ENCODE measurements around the gene ZBTB7C. TPM values are rescaled to one million over a fixed set of nuclear protein-coding genes. Genes with fewer than 3 reads are reported as not detected.

ZBTB7C gene
- total RNA-seq, 6 donors from 2014 or later: 6.1 to 18.1 (median 12.2) TPM

DNA sequence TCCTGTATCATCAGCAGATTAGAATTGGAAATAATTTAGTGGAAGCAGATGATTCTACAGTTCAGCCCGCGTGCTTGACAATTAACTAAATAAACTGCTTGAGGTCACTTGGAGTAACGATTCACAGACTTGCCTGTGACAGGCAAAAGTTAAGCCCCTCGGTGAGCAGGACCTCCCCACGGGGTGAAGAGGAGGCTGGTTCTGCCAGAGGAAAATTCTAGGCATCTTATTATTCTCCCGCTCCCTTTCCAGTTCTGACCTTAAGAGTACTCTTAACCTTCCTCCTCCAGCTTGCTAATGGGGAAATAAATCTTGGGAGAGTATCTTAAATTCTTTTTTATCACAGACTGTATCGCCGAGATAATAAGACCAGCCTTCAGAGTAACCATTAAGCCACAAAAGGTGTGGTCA is 309.0 kb downstream of the ZBTB7C start:
- H3K4me3 ChIP-seq: no peak overlapping the region
- no peaks in the 10 kb centered on the region for H3K27me3 ChIP-seq
- no peak overlapping the region for H3K27ac ChIP-seq
- H3K36me3 ChIP-seq: no peaks in the 10 kb centered on the region
- ATAC-seq (ENCODE audit: low FRiP score in 2 of 2): no peak
- TF ChIP-seq CTCF (IDR thresholded peaks at IDR 0.05) (no peak), POLR2AphosphoS5 (IDR thresholded peaks at IDR 0.05) (no peak), POLR2A (IDR thresholded peaks at IDR 0.05) (no peak), EP300 (IDR thresholded peaks at IDR 0.05) (no peak)
- no peaks in the 10 kb centered on the region for H3K4me1 ChIP-seq
- no peak for DNase-seq
- H3K9me3 ChIP-seq: no peaks in the 10 kb centered on the region
- 68% methylated on average over 8 of the region's 8 CpGs for WGBS, 2 donors

DNA sequence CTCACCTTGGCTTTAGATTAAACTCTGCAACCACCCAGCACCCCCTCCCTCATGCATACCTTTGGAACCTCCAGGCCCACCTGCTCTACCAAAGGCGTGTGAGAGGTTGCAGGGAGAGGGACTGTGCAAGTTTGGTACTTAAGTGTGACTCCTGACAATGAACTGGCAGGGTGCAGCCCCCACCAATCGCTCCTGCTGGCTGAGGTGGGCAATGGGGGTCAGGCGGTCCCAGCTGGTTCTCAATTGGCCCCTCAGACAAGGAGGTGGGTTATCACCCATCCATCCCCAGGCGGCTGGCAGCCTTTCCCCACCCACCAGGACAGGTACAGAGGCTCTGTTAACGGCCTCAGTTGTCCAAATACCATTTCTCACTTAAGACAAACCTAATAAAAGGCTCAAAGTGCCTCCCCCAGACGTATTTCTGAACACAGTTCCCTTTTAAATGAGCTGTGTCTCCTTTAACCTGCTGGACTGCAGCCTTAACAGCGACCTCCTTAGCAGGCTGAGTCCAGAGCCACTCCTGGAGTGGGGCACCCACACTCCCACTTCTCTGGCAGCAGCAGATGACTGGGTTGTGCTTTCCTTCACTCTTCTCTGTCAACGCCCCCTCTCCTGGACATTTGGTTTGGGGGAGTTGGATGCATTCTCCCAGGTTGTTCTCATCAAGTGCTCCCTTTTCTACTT is 309.6 kb downstream of the ZBTB7C start:
- WGBS, 2 donors: 75 to 84% methylated on average over 8 of the region's 8 CpGs
- Histone ChIP-seq H3K27me3 (no peaks in the 10 kb centered on the region), H3K27ac (no peak overlapping the region), H3K4me3 (no peak overlapping the region), H3K4me1 (no peaks in the 10 kb centered on the region), H3K9me3 (no peaks in the 10 kb centered on the region), H3K36me3 (no peaks in the 10 kb centered on the region)
- DNase-seq: no peak
- ATAC-seq (ENCODE audit: low FRiP score in 2 of 2): no peak
- TF ChIP-seq CTCF (IDR thresholded peaks at IDR 0.05) (no peak), POLR2A (IDR thresholded peaks at IDR 0.05) (no peak), EP300 (IDR thresholded peaks at IDR 0.05) (no peak), POLR2AphosphoS5 (IDR thresholded peaks at IDR 0.05) (no peak)

- ATAC-seq (ENCODE audit: low FRiP score in 2 of 2) (no peak), DNase-seq (no peak)
- 87 to 93% methylated on average over 6 of the region's 6 CpGs for whole genome bisulfite sequencing, 2 donors
- Histone ChIP-seq H3K27ac (no peak overlapping the region), H3K4me3 (no peak overlapping the region), H3K27me3 (no peaks in the 10 kb centered on the region), H3K9me3 (no peaks in the 10 kb centered on the region), H3K36me3 (no peaks in the 10 kb centered on the region), H3K4me1 (no peaks in the 10 kb centered on the region)
- TF ChIP-seq POLR2AphosphoS5 (IDR thresholded peaks at IDR 0.05) (no peak), EP300 (IDR thresholded peaks at IDR 0.05) (no peak), POLR2A (IDR thresholded peaks at IDR 0.05) (no peak), CTCF (IDR thresholded peaks at IDR 0.05) (no peak)
Observed at GRCh38 chr18:48098538-48098937, 310.6 kb downstream of the ZBTB7C start.

- 91 to 93% methylated on average over 3 of the region's 3 CpGs for WGBS, 2 donors
- no peak for ATAC-seq (ENCODE audit: low FRiP score in 2 of 2)
- H3K4me1 ChIP-seq: no peaks in the 10 kb centered on the region
Observed at GRCh38 chr18:48098007-48098406, 311.2 kb downstream of the ZBTB7C start.

More at GRCh38 chr18:48098007-48098406, 311.2 kb downstream of the ZBTB7C start:
- Histone ChIP-seq H3K4me3 (no peak overlapping the region), H3K27me3 (no peaks in the 10 kb centered on the region), H3K9me3 (no peaks in the 10 kb centered on the region), H3K36me3 (no peaks in the 10 kb centered on the region), H3K27ac (no peak overlapping the region)
- DNase-seq: no peak
- TF ChIP-seq POLR2A (IDR thresholded peaks at IDR 0.05) (no peak), POLR2AphosphoS5 (IDR thresholded peaks at IDR 0.05) (no peak), CTCF (IDR thresholded peaks at IDR 0.05) (no peak), EP300 (IDR thresholded peaks at IDR 0.05) (no peak)
